Keratinocyte (primary cell): ENCODE measurements around the gene MEAF6. TPM values are rescaled to one million over a fixed set of nuclear protein-coding genes. Genes with fewer than 3 reads are reported as not detected.

Experiments used
- DNase-seq: peaks from one replicate; pipeline ENCODE4 v3.0.0-alpha.2; 2011; ENCODE audit warnings: low read depth, missing footprints, low spot score
- FAIRE-seq: peaks from 2 replicates; lab custom pipeline; 2011; peaks lifted over from hg19 to GRCh38; lab: Jason Lieb, UNC
- H2AFZ ChIP-seq: 2 replicates; pipeline ENCODE4 v1.6.0; 2012; ENCODE audit warnings: low read length, control low read depth, inconsistent platforms; ENCODE audit not compliant: control insufficient read depth
- H3K27ac ChIP-seq: 2 replicates; pipeline ENCODE4 v1.5.1; 2011; ENCODE audit warnings: low read length; ENCODE audit not compliant: control insufficient read depth, insufficient read depth
- H3K27me3 ChIP-seq: 3 replicates; pipeline ENCODE4 v1.6.0; 2011; ENCODE audit warnings: low read length; ENCODE audit not compliant: control insufficient read depth, insufficient read depth; ENCODE audit errors: extremely low read depth
- H3K36me3 ChIP-seq, 2 experiments: 2 replicates in 1 of 2; 3 replicates in 1 of 2; pipeline ENCODE4 v1.5.1; 2011; ENCODE audit warnings: low read length in 2 of 2, mild to moderate bottlenecking in 1 of 2; ENCODE audit not compliant: control insufficient read depth in 2 of 2, insufficient read depth in 2 of 2; ENCODE audit errors: extremely low read depth in 1 of 2
- H3K4me1 ChIP-seq: 3 replicates; pipeline ENCODE4 v1.5.1; 2011; ENCODE audit warnings: low read length; ENCODE audit not compliant: control insufficient read depth, insufficient read depth; ENCODE audit errors: extremely low read depth
- H3K4me2 ChIP-seq: 3 replicates; pipeline ENCODE4 v1.6.0; 2011; ENCODE audit warnings: low read depth, low read length; ENCODE audit not compliant: control insufficient read depth, insufficient read depth; ENCODE audit errors: extremely low read depth
- H3K4me3 ChIP-seq, 3 experiments: fragments of 200-600 bp in 1 of 3; sonication (generic) in 1 of 3; 2 replicates in 2 of 3; 3 replicates in 1 of 3; pipeline ENCODE4 v1.5.1; 2011 to 2016; ENCODE audit warnings: low read length in 3 of 3, mild to moderate bottlenecking in 3 of 3, control low read depth in 2 of 3, inconsistent platforms in 1 of 3, low read depth in 1 of 3, mixed read lengths in 1 of 3, mixed run types in 1 of 3, moderate library complexity in 1 of 3; ENCODE audit not compliant: control insufficient read depth in 2 of 3, insufficient read depth in 2 of 3; ENCODE audit errors: extremely low read depth in 1 of 3
- H3K79me2 ChIP-seq: 2 replicates; pipeline ENCODE4 v1.6.0; 2012; ENCODE audit warnings: low read length; ENCODE audit not compliant: control insufficient read depth, insufficient read depth
- H3K9ac ChIP-seq: 3 replicates; pipeline ENCODE4 v1.6.0; 2011; ENCODE audit warnings: low read length; ENCODE audit not compliant: control insufficient read depth, insufficient read depth; ENCODE audit errors: extremely low read depth
- H3K9me1 ChIP-seq: 3 replicates; pipeline ENCODE4 v1.6.0; 2011; ENCODE audit warnings: low read length; ENCODE audit not compliant: control insufficient read depth, insufficient read depth; ENCODE audit errors: extremely low read depth
- H3K9me3 ChIP-seq: 2 replicates; pipeline ENCODE4 v1.5.1; 2012; ENCODE audit warnings: low read depth, low read length; ENCODE audit not compliant: control insufficient read depth
- H4K20me1 ChIP-seq: 3 replicates; pipeline ENCODE4 v1.6.0; 2011; ENCODE audit warnings: low read length; ENCODE audit not compliant: control insufficient read depth, insufficient read depth; ENCODE audit errors: extremely low read depth
- EZH2 ChIP-seq: IDR thresholded peaks from one replicate; pipeline ENCODE4 v1.6.1; 2012; ENCODE audit warnings: inconsistent platforms, mild to moderate bottlenecking, low read length, moderate library complexity
- dilution Hi-C: fragments of 300-500 bp; cut with MboI; formaldehyde crosslinking; loops from one replicate; pipeline ENCODE4 v1.7.0; 2020; ENCODE audit warnings: low sequenced_read_pairs; ENCODE audit not compliant: extremely low pct_ligation_motif_present
- polyA plus RNA-seq, 5 experiments: library from polyadenylated mRNA; depleted of rRNA in 3 of 5; stranded (reverse) in 3 of 5; stranded (forward) in 1 of 5; unstranded in 1 of 5; fragments of >200 nt; gene quantifications; 1 replicate in 1 of 5; 2 replicates in 3 of 5; 3 replicates in 1 of 5; pipeline versions ENCODE4 v1.2.1 to v1.2.3, GENCODE V29; 2011 to 2012; ENCODE audit warnings: missing spikeins in 2 of 5, low read depth in 1 of 5, low replicate concordance in 1 of 5
- TF ChIP-seq, protein P1 (sequence below), 3 experiments: IDR thresholded peaks in 1 of 3; conservative IDR thresholded peaks in 1 of 3; optimal IDR thresholded peaks in 1 of 3; 2 replicates in 2 of 3; 3 replicates in 1 of 3; pipeline versions ENCODE3 to v1.5.1; 2011; ENCODE audit warnings: low read length in 3 of 3, mild to moderate bottlenecking in 3 of 3, moderate library complexity in 2 of 3, control low read depth in 1 of 3, inconsistent platforms in 1 of 3; ENCODE audit not compliant: insufficient read depth in 2 of 3; ENCODE audit errors: extremely low read depth in 1 of 3

Gene MEAF6
- polyA plus RNA-seq, 1 donor (not counting 4 experiments of a cell fraction or from before 2014, with no cell fraction given): 51.9 TPM

DNA sequence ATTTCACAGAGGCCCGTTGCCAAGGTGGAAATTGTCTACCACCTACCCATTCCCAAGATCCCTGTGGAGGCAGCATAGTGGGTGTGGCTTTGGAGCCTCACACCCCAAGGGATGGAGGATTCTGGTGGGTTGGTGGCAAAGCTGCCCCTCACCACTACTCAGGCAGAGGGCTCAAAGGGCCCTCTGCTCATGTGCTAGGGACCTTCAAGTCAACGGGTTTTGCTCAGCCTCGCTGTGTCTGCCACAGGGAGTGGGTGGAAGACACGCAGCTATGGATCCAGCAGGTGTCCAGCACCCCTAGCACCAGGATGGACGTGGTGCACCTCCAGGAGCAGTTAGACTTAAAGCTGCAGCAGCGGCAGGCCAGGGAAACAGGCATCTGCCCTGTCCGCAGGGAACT lies 44.5 kb upstream of the MEAF6 start:
- H3K9me1 ChIP-seq: no peaks in the 10 kb centered on the region
- H3K9ac ChIP-seq: no peak overlapping the region
- H3K27ac ChIP-seq: no peak overlapping the region
- TF ChIP-seq EZH2: no peak
- TF ChIP-seq, protein P1, sequence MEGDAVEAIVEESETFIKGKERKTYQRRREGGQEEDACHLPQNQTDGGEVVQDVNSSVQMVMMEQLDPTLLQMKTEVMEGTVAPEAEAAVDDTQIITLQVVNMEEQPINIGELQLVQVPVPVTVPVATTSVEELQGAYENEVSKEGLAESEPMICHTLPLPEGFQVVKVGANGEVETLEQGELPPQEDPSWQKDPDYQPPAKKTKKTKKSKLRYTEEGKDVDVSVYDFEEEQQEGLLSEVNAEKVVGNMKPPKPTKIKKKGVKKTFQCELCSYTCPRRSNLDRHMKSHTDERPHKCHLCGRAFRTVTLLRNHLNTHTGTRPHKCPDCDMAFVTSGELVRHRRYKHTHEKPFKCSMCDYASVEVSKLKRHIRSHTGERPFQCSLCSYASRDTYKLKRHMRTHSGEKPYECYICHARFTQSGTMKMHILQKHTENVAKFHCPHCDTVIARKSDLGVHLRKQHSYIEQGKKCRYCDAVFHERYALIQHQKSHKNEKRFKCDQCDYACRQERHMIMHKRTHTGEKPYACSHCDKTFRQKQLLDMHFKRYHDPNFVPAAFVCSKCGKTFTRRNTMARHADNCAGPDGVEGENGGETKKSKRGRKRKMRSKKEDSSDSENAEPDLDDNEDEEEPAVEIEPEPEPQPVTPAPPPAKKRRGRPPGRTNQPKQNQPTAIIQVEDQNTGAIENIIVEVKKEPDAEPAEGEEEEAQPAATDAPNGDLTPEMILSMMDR (optimal IDR thresholded peaks at IDR 0.05 in 1 of 3, IDR thresholded peaks at IDR 0.05 in 1 of 3, conservative IDR thresholded peaks at IDR 0.05 in 1 of 3; ENCODE audit: extremely low read depth in 1 of 3, insufficient read depth in 2 of 3, low read length in 3 of 3): no peak
- no peaks in the 10 kb centered on the region for H3K36me3 ChIP-seq
- DNase-seq (no peak), FAIRE-seq (no peak)
- H3K27me3 ChIP-seq: no peaks in the 10 kb centered on the region
- H3K4me1 ChIP-seq: peaks cover 8% of the 10 kb centered on the region
- peaks cover under 1% of the 10 kb centered on the region for H3K79me2 ChIP-seq
- no peaks in the 10 kb centered on the region for H3K9me3 ChIP-seq
- dilution Hi-C loops: no loop called here
- no peaks in the 10 kb centered on the region for H4K20me1 ChIP-seq
- H3K4me2 ChIP-seq: no peak overlapping the region
- H3K4me3 ChIP-seq: no peak overlapping the region
- no peak overlapping the region for H2AFZ ChIP-seq

DNA sequence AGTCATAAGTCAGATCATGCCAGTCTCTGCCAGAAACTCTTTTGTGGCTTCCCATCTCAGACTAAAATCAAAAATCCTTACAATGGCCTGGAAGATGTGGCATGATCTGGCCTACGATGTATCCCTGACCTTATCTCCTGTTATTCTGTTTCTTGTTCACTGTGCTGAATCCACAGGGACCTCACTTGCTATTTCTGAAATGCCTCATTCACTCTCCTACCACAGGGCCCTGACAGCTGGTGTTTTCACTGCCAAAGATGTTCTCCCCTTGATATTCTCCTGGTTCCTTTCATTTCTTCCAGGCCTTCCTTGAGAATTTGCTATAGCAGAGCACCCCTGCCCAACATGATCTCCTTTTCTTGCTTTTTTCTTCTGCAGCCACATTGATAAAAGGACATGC lies 43.8 kb upstream of the MEAF6 start:
- Histone ChIP-seq H3K36me3 (no peaks in the 10 kb centered on the region), H3K4me3 (no peak overlapping the region), H2AFZ (no peak overlapping the region), H3K27ac (no peak overlapping the region), H3K9ac (no peak overlapping the region), H3K79me2 (peaks cover 7% of the 10 kb centered on the region), H3K4me2 (no peak overlapping the region), H3K9me1 (no peaks in the 10 kb centered on the region), H3K4me1 (peaks cover 3% of the 10 kb centered on the region), H3K9me3 (no peaks in the 10 kb centered on the region), H3K27me3 (no peaks in the 10 kb centered on the region), H4K20me1 (no peaks in the 10 kb centered on the region)
- TF ChIP-seq, protein P1 (optimal IDR thresholded peaks at IDR 0.05 in 1 of 3, IDR thresholded peaks at IDR 0.05 in 1 of 3, conservative IDR thresholded peaks at IDR 0.05 in 1 of 3; ENCODE audit: extremely low read depth in 1 of 3, insufficient read depth in 2 of 3, low read length in 3 of 3): no peak
- TF ChIP-seq EZH2: no peak
- no peak for FAIRE-seq
- dilution Hi-C loops: no loop called here
- DNase-seq: no peak
